Measurements from ENCODE around the gene SAC3D1.
"Not testable (repeated sequence)": the region's sequence is repeated elsewhere in the genome, so short reads cannot be mapped to it uniquely, and the experiment has no call there.

The SAC3D1 gene

DNA sequence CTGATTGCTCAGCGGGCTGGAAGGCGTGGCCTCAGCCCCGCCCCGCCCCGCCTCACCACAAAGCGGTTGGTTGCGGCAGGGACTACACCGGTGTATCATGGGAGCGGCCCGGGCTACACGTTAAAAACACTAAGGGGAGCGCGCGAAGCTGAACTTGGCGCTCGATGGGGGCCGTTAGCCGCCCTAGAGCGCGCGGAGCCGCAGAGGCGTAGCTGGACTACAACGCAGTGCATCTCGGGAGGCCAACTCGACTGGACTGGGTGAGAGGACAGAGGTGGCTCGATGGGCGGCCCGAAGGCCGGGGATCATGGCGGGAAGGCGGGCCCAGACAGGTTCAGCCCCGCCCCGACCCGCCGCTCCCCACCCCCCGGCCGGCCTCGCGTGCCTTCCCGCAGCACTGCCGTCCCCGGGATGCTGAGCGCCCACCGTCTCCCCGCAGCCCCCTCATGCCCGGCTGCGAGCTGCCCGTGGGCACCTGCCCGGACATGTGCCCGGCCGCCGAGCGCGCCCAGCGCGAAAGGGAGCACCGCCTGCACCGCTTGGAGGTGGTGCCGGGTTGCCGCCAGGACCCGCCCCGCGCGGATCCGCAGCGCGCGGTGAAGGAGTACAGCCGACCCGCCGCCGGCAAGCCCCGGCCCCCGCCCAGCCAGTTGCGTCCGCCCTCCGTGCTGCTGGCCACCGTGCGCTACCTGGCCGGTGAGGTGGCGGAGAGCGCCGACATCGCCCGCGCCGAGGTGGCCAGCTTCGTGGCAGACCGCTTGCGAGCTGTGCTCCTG is at the start of gene SAC3D1:
SAC3D1 (plus strand) TSS at position 364 of the 776 bp plus-strand sequence; CDS start at position 447, 83 bp downstream.
- peak; percentile 93 for DNase-seq

DNA sequence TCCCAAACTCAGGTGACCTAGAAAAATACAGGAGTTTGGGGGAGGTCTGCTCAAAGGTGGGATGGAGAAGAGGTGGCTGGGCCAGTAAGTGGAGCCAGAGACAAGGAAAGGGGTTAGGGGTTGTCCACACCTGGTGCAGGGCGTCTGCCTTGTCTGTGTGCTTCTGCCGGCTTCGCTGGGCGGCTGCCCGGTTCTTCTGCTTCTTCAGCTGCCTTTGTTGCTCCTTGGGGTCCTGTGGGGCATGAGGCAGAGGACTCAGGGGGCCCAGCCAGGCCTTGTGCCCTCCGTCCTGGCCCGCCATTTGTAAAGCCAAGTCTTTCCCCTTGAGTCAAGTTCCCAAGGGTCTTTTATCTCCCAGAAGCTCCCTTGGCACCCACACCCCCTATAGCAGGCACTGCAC is 46.7 kb upstream of the SAC3D1 start:
- DNase-seq, result no peak

DNA sequence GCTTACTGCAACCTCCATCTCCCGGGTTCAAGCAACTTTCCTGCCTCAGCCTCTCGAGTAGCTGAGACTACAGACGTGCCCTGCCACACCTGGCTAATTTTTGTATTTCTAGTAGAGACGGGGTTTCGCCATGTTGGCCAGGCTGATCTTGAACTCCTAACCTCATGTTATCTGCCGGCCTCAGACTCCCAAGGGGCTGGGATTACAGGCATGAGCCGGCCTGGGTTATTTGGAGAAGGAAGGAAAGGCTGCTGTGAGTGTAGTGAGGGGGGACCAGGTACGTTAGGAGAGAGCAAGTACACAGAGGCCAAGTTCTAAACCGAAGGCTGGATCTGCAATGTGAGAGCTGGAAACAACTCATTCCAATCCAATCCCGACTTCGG is 44.7 kb upstream of the SAC3D1 start:
- no peak for DNase-seq

DNA sequence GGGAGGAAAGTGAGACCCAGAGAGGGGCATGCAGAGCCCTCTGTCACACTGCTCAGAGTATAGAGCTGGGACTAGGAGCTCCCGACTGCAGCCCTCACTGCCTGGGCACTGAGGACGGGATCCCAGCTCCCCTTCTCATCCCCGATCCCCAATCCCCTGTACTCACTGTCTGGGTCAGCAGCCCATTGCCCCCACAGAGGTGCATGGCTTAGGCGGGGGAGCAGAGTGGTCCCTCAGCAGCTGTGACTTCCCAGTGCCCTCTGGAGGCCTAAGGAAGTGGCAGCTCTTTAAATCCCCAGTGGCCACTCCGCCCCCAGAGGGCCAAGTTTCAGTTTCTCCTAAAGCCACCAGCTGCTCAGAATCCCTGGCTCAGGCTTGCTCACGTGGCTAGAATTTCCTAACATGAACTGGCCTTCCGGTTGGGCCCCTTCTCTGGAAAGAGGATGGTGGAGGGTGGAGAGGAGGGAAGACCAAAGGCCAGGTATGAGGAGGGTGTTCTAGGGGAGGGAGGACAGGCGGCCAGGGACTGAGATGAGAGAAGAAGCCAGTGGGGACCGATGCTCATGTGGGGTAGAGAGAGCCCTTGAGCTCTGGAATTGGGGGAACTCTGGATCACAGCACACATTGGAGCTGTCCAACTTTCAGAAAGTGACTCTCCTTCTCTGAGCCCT is 44.2 kb upstream of the SAC3D1 start, which contains the start of gene BATF2:
BATF2 (minus strand) TSS at position 262 of the 671 bp plus-strand sequence; CDS start at position 205, 57 bp downstream.
- peak; percentile 43 for DNase-seq

DNA sequence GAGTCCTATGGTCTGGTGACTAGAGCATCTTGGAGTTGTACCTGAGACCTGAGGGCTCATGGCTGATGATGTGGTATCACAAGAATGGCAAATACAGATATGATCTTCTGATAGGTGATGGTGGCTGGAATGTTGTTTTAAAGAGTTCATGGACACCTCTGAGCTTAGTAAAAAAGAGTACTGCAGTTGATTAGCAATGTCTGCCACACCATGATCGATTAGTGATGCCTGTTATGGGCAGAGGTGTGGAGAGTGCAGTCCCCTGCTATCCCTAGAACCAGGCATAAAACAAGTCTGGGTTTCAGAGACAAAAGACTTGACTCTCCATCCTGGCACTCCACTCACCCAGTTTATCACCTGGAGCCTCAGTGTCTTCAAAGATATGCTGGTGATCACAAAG is 42.9 kb upstream of the SAC3D1 start:
- no peak for DNase-seq

DNA sequence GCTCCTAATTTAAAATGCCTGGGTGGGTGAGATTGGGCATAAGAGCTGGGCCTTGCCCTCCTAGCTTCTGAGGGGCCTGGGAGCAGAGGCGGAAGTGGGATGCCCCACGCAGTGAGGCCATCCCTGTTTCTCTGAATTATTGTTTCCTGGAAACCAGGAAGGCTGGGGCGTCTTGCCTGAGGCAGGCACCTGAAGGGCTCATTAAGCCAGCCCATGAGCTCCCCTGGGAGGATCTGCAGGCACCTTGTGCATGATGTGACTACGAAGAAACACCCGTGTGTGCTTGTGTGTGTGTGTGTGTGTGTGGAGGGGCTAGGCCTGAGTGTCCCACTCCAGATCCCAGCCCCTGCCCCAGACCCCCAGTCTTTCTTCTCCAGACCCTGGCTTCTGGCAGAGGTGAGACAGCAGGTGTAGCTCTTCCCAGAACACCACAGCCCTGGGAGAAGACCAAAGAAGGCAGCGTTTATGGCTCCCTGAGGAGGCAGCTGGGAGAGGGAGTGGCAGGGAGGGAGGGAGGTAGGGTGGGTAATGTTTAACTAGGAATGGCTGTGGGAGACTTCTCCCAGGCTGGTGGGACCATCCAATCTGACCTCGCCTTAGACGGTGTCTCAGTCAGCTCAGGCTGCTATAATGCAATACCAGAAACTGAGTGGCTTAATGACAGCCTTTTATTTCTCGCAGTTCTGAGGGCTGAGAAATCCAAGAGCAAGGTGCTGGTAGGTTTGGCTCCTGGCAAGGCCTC is 42.1 kb upstream of the SAC3D1 start:
- DNase-seq, result peak; percentile 24

DNA sequence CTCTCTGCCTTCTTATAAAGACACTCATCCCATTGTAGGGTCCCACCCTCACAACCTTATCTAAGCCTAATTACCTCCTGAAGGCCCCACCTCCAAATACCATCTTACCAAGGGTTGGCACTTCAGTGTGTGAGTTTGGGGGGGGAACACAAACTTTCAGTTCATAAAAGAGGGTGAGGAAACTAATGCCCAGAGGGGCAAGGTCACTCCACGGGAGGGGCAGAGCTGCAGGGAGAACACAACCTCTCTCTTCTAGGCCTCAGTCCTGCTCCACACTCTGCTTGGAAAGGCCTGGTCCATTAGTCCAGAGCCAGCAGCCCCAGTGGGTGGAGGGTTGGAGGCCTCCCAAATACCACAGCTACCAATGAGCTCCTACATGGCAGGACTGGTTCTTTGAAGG is 41.5 kb upstream of the SAC3D1 start:
- DNase-seq, result no peak

DNA sequence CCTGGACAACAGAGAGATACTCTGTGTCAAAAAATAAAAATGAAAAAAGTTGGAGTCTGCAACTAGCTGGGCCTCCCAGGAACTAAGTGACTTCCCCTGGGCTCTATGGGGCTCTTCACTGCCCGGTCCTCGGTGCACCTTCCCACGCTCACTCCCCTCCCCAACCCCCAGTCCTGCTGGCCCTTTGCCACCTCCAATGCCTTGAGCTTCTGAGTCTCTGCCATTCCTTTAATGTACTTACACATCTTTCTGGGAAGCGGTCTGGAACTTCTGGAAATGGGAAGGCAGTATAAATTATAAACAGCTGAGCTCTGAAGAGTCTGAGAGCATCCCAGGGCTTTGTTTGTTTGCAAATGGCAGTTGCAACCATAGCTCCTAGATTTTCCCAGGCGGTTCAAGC is 38.3 kb upstream of the SAC3D1 start:
- DNase-seq, result no peak

DNA sequence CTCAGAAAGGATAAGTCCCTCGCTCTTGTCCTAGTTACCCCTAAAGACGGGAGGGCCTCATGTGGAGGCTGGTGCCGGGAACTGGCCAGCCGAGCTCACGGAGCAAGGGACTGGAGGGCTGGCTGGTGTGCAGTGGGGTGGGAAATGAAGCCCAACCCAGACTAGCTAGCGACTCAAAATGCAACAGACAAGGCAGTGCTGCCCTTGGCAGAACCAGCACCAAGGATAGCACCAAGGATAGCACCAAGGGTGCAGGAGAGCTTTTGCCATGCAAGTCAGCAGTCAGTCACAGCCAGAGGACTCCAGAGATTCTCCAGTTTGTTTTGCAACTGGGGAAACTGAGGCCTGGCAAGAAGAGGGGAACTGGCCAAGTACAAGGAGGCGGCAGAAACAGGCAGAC is 37.7 kb upstream of the SAC3D1 start:
- DNase-seq, result no peak

DNA sequence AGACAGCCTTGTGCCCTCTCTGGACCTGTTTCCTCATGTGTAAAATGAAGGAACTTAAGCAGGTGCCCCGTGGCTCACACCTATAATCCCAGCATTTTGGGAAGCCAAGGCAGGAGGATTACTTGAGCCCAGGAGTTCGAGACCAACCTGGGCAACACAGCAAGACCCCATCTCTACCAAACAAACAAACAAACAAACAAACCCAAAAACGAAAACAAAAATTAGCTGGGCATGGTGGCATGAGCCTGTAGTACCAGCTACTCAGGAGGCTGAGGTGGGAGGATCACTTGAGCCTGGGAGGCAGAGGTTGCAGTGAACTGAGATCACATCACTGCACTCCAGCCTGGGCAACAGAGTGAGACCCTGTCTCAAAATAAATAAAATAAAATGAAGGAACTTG is 37.0 kb upstream of the SAC3D1 start:
- not testable (repeated sequence) for DNase-seq

DNA sequence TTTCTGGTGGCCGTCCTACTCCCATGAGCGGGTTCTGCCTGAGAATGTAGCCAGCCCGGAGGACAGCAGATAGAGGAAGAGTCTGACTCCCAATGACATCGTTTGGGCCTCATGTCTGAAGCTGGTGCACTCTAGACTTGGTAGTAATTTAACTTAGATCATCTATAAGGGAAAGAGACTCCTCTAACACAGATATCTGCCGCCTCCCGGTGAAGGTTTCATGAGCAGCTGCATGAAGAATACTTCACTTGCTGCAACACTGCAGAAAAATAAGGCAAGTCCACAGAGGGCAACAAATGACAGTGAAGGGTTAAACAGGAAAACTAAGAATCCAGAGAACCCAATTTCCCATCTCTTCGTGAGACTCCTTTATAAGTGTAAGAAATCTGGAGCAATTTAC is 33.0 kb upstream of the SAC3D1 start:
- DNase-seq, result no peak

DNA sequence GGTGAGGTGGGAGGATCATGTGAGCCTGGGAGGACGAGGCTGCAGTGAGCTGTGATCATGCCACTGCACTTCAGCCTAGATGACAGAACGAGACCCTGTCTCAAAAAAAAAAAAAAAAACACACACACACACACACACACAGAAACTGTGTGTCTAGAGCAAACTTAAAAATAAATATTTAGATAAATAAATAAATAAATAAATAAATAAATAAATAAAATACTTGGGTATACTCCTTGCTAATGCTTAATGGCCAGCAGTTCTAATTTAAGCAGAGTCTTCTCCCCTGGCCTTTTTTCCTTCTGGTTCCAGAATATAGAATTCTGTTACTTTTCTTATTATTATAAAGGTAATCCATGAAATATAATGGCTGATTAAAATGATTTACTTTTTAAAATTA is 32.1 kb upstream of the SAC3D1 start:
- no peak for DNase-seq

DNA sequence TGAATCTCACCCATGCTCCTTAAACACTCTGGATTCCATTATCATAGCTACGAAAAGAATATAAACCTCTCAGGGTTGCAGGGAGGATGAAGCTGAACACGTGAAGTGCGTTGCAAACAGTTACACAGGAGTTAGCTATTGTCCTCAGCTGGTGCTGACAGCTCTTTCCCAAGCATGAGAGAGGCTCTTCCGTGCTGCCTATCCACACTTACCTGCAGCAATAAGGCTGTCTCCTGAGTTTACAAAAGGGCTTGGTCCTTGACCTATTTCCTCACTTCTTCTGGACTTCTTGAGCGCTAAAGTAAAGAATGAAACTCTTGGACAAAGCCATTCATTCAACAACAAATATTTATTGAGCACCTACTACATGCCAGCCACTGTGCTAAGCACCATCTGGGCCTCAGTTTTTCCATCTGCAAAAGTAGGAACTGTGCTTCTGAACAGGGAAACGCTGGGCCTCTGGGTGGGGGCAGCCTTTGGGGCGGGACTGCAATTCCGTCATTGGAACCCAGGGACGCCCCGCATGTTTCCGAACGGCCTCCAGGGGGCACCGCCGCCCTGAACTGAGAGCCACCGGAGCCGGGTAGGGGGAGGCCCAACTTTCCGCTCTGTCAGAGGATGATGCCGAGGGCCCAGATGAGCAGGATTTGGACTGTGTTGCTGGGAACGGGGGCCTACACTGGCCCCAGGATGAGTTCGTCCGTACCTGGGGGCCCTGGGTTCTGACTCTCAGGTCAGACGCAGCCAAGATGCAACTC is 27.7 kb upstream of the SAC3D1 start:
- DNase-seq, result peak; percentile 82

DNA sequence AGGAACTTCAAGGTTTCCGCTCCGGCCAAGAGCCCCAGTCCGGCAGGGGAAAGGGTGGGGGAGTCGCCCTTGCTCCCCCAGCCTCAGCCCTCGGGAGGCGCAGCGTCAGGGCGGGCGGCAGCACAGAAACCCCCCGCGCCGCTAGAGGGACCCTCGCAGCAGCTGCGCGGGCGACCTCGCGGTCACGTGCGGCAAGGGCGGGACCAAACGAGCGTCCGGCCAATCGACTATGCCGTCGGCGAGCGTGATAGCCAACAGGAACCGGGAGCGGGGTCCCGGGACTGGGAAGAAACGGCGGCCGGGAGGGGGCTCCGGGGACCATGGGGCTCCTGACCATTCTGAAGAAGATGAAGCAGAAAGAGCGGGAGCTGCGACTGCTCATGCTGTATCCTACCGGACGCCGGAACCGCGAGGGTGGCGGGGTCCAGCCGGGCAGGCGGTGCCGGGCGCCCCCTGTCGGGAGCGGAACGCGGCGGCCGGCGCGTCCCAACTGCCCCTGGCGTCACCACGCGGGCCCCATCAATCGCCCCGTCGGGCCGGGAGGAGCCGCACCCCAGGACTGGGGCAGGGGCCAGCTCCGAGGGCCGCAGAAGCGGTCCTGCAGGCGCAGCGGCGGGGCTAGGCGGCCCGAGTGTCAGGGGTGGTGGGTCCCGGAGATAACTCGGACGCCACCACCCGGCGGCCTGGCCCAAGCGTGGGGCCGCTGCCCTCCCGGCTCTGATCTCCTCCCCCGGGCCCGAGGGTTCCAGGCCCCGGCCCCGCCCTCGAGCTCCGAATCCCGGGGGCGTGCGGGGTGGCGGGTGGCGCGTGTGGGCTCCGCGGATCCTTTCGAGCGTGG is 26.9 kb upstream of the SAC3D1 start, which contains the start of gene ARL2:
ARL2 (plus strand) TSS at position 273 of the 838 bp plus-strand sequence; CDS start at position 321, 48 bp downstream.
- peak; percentile 73 for DNase-seq

DNA sequence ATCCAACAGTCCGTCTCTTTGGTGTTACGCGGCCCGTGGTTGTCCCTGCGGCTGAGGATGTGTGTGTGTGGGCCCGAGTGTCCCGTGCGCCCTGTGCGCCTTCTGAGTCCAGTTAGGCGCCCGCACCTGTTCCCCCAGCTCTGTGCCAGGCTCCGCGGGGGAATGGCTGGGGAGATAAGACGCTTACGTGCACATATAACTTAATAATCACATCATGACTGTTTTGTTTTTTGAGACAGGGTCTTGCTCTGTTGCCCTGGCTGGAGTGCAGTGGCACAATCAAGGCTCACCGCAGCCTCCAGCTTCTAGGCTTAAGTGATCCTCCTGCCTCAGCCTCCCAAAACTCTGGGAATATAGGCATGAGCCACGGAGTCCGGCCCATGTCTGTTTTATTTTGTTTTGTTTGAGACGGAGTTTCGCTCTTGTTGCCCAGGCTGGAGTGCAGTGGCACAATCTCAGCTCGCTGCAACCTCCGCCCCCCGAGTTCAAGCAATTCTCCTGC is 26.2 kb upstream of the SAC3D1 start:
- no peak for DNase-seq

DNA sequence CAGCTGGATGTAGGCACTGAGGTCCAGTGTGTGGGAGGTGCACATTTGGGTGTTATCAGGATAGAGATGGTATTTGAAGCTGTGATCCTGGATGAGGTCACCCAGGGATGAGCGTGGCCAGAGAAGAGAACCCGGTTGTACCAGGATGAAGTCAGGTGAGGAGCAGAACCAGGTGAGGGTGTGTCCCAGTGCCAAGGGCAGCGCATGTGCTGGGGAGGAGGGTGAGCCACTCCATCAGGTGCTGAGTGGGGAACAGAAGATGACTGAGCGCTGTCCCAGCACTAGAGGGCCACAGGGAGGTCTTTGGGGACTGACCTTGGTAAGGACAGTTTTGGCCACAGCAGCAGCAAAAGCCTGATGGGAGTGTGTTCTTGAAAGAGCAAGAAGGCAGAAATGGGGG is 24.3 kb upstream of the SAC3D1 start:
- no peak for DNase-seq

DNA sequence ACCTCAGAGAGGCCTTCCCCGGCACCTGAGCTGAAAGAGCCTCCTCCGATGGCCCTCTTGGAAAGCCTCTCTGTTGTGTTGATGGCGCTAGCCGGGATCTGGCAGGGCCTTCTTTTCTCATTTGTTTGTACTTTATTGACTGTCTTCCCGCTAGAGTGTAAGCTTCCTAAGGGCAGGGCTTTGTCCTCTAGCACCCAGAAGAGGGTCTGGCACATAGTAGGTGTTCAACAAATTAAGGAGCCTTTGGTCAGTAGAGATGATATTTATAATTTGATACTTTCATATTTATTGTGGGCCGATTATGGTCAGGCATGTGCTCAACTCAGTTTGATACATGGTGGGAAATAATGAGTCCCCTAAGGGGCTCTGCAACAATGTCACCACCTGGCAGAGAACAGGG is 23.1 kb upstream of the SAC3D1 start:
- no peak for DNase-seq

DNA sequence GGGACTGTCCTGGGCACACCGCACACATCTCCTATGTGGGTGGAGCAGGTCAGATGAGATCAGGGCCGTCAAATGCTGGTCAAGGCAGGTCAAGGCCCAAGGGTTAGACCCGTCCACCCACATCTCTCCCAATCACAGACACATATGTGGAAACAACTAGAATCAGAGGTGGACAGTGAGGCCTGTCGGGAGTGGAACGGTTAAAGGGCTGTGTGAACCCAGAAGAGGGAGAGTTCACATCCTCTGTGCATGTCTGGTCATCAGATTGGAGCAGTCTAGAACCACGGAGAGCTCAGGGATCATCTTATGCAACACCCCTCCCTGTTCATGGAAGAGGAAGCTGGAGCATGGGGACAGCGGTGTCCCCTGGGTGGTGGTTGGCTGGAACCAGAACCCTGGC is 21.2 kb upstream of the SAC3D1 start:
- no peak for DNase-seq

DNA sequence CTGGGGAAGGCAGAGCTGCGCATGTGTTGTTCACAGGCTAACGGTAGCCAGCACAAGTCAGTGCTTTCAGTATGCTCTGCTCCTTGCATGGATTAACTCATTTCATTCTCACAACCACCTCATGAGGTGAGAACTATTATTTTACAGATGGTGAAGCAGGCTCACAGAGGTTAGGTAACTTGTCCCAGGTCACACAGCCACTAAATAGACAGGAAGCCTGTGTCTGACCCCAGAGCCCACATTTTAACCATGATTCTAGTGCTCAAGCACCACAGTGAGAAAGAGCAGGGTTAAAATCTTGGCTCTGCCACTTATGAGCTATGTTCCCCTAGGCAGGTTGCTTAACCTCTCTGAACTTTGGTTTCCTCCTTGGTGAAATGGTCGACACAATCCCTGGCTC is 20.0 kb upstream of the SAC3D1 start:
- DNase-seq, result no peak

DNA sequence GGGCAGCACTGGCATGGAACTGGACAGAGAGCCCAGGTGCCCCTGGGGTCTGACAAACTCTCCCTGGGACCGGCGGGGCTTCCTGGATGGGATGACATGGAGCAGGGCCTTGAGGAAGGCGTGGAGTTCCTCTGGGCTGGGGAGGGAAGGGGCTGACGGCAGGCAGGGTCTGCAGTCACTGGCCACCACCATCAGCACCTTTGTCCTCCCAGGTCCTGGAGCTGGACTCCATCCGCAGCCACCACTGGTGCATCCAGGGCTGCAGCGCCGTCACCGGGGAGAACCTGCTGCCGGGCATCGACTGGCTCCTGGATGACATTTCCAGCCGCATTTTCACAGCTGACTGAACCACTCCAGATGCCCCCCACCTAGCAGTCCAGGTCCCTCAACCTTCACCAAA is 19.5 kb upstream of the SAC3D1 start:
- no peak for DNase-seq

DNA sequence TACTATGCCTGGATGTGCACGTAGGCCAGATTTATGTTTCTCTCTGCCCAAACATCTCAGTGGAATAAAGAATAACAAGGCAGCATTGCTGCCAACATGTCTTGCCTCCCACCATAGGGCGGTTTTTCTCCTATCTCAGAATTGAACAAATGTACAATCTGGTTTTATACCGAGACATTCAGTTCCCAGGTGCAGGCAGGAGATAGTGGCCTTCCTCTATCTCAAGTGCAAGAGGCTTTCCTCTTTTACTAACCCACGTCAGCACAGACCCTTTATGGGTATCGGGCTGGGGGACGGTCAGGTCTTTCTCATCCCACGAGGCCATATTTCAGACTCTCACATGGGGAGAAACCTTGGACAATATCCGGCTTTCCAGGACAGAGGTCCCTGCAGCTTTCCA is 17.5 kb upstream of the SAC3D1 start:
- not testable (repeated sequence) for DNase-seq

DNA sequence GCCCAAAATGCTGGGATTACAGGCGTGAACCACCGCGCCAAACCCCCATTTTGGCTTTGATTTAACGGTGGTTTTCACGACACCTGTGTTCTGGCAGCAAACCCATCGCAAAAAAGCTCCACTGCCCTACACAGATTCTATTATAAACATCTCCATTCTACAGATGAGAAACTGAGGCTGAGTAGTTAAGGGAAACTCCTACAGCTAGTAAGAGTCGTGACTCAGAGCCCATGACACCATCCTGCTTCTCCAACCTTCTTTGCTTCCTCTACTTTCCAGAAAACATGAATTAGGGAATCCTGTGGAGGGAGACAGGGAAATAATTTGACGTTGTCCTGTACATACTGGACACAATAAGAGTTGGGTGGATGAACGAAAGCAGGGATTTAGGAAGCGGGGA is 14.2 kb upstream of the SAC3D1 start:
- DNase-seq, result no peak
